Activated CD4-positive, alpha-beta T cell treated with anti-CD3 and anti-CD28 coated beads, Interleukin-2, amount 10 ng/mL, durations not matched to agents 7 days and 5 days (primary cell): ENCODE measurements around the gene CANT1. TPM values are rescaled to one million over a fixed set of nuclear protein-coding genes. Genes with fewer than 3 reads are reported as not detected.
A peak's percentile ranks its signal among the peaks of the same experiment; 100 is the strongest.

ENCODE experiments used
- CTCF ChIA-PET: fragments of 350-600 bp; sonication (Branson Sonifier 250); formaldehyde crosslinking; loops from one replicate; lab custom pipeline; 2021; ENCODE audit warnings: antibody characterized with exemption; lab: Charles Lee
- POLR2A ChIA-PET: fragments of 350-600 bp; sonication (Branson Sonifier 250); formaldehyde crosslinking; loops from one replicate; lab custom pipeline; 2021; ENCODE audit warnings: antibody characterized with exemption; lab: Charles Lee
- DNase-seq: peaks from one replicate; pipeline ENCODE4 v3.0.0-alpha.2; 2020
- H3K27ac Mint-ChIP-seq: one replicate; pipeline ENCODE4 v1.8.0; 2021; ENCODE audit warnings: mild to moderate bottlenecking, moderate library complexity, mixed read lengths
- H3K27me3 Mint-ChIP-seq: one replicate; pipeline ENCODE4 v1.8.0; 2021; ENCODE audit warnings: mixed read lengths
- H3K36me3 Mint-ChIP-seq: one replicate; pipeline ENCODE4 v1.8.0; 2021; ENCODE audit warnings: low read depth, mixed read lengths
- H3K4me1 Mint-ChIP-seq: one replicate; pipeline ENCODE4 v1.8.0; 2021; ENCODE audit warnings: mixed read lengths
- H3K4me3 Mint-ChIP-seq: one replicate; pipeline ENCODE4 v1.8.0; 2021; ENCODE audit warnings: mild to moderate bottlenecking, moderate library complexity, mixed read lengths
- H3K9me3 Mint-ChIP-seq: one replicate; pipeline ENCODE4 v1.8.0; 2021; ENCODE audit warnings: mixed read lengths
- total RNA-seq, 2 experiments: library from RNA; stranded (reverse); gene quantifications; one replicate each; pipeline ENCODE4 v1.2.3, GENCODE V29; 2021

Gene CANT1
- total RNA-seq, 2 experiments from 2014 or later, result 68.1 to 71.5 TPM

- peaks cover 11% of the 10 kb centered on the region for H3K4me1 Mint-ChIP-seq
- H3K9me3 Mint-ChIP-seq, result no peaks in the 10 kb centered on the region
- CTCF ChIA-PET, result interaction anchor here (0.6 kb wide), 1 partner anchor 1494 kb away, joined by 4 read pairs; no protein-coding TSS in a partner anchor
- no peaks in the 10 kb centered on the region for H3K27me3 Mint-ChIP-seq
- H3K36me3 Mint-ChIP-seq, result peaks cover 32% of the 10 kb centered on the region
- H3K4me3 Mint-ChIP-seq, result no peak overlapping the region
- POLR2A ChIA-PET, result no interaction called here
- no peak for DNase-seq
- no peak overlapping the region for H3K27ac Mint-ChIP-seq
These were observed 10.4 kb downstream of the CANT1 start for GRCh38 chr17:78999056-78999768.

- Mint-ChIP-seq H3K27ac (no peak overlapping the region), H3K4me1 (peaks cover 9% of the 10 kb centered on the region), H3K27me3 (no peaks in the 10 kb centered on the region), H3K36me3 (peaks cover 35% of the 10 kb centered on the region), H3K4me3 (no peak overlapping the region), H3K9me3 (no peaks in the 10 kb centered on the region)
- ChIA-PET POLR2A (no interaction called here), CTCF (no interaction called here)
- DNase-seq, result no peak
These were observed 11.1 kb downstream of the CANT1 start for GRCh38 chr17:78998311-78999055.

GRCh38 chr17:78997881-78998280, 11.7 kb downstream of the CANT1 start:
- POLR2A ChIA-PET, result no interaction called here
- Mint-ChIP-seq H3K27me3 (no peaks in the 10 kb centered on the region), H3K9me3 (no peaks in the 10 kb centered on the region), H3K27ac (peak overlapping the region; percentile 41), H3K4me1 (peaks cover 13% of the 10 kb centered on the region), H3K4me3 (no peak overlapping the region), H3K36me3 (peaks cover 39% of the 10 kb centered on the region)
- DNase-seq, result no peak
- CTCF ChIA-PET, result no interaction called here

GRCh38 chr17:78997231-78997741, 12.3 kb downstream of the CANT1 start:
- POLR2A ChIA-PET, result no interaction called here
- H3K4me1 Mint-ChIP-seq, result peaks cover 13% of the 10 kb centered on the region
- H3K9me3 Mint-ChIP-seq, result no peaks in the 10 kb centered on the region
- peaks cover 43% of the 10 kb centered on the region for H3K36me3 Mint-ChIP-seq
- no peak overlapping the region for H3K4me3 Mint-ChIP-seq
- H3K27me3 Mint-ChIP-seq, result no peaks in the 10 kb centered on the region
- H3K27ac Mint-ChIP-seq, result no peak overlapping the region
- DNase-seq, result no peak
- CTCF ChIA-PET, result interaction anchor here (1.0 kb wide), 1 partner anchor 10 kb away, joined by 3 read pairs; no protein-coding TSS in a partner anchor

- Mint-ChIP-seq H3K9me3 (no peaks in the 10 kb centered on the region), H3K27me3 (no peaks in the 10 kb centered on the region), H3K27ac (no peak overlapping the region), H3K4me1 (peaks cover 11% of the 10 kb centered on the region), H3K36me3 (peaks cover 43% of the 10 kb centered on the region), H3K4me3 (no peak overlapping the region)
- DNase-seq, result no peak
- CTCF ChIA-PET, result interaction anchor here (1.0 kb wide), 2 partner anchors 10 to 13 kb away, joined by 3 to 4 read pairs; partner anchors contain the start of gene CANT1
- POLR2A ChIA-PET, result no interaction called here
These were observed 12.8 kb downstream of the CANT1 start for GRCh38 chr17:78996781-78997201.

GRCh38 chr17:78995761-78996451, 13.7 kb downstream of the CANT1 start:
- ChIA-PET POLR2A (interaction anchor here (0.7 kb wide), 1 partner anchor 13 kb away, joined by 3 read pairs; no protein-coding TSS in a partner anchor), CTCF (interaction anchor here (0.8 to 1.5 kb wide), 3 partner anchors 9 to 16 kb away, joined by 3 to 4 read pairs (median 4); partner anchors contain the start of genes CANT1 and LGALS3BP)
- H3K9me3 Mint-ChIP-seq, result no peaks in the 10 kb centered on the region
- peaks cover 7% of the 10 kb centered on the region for H3K4me1 Mint-ChIP-seq
- H3K36me3 Mint-ChIP-seq, result peaks cover 47% of the 10 kb centered on the region
- DNase-seq, result no peak
- no peak overlapping the region for H3K4me3 Mint-ChIP-seq
- H3K27me3 Mint-ChIP-seq, result no peaks in the 10 kb centered on the region
- peak overlapping the region; percentile 25 for H3K27ac Mint-ChIP-seq

- Mint-ChIP-seq H3K4me1 (peaks cover 4% of the 10 kb centered on the region), H3K27me3 (no peaks in the 10 kb centered on the region), H3K9me3 (no peaks in the 10 kb centered on the region), H3K27ac (no peak overlapping the region), H3K4me3 (no peak overlapping the region), H3K36me3 (peaks cover 47% of the 10 kb centered on the region)
- CTCF ChIA-PET, result interaction anchor here (0.8 to 1.5 kb wide), 2 partner anchors 10 to 15 kb away, joined by 3 to 4 read pairs; partner anchors contain the start of gene LGALS3BP
- POLR2A ChIA-PET, result interaction anchor here (0.7 kb wide), 1 partner anchor 13 kb away, joined by 3 read pairs; no protein-coding TSS in a partner anchor
- no peak for DNase-seq
These were observed 14.4 kb downstream of the CANT1 start for GRCh38 chr17:78995022-78995760.

- CTCF ChIA-PET, result interaction anchor here (1.5 kb wide), 1 partner anchor 14 kb away, joined by 4 read pairs; the partner anchor contains the start of gene LGALS3BP
- H3K4me3 Mint-ChIP-seq, result no peak overlapping the region
- H3K9me3 Mint-ChIP-seq, result no peaks in the 10 kb centered on the region
- POLR2A ChIA-PET, result no interaction called here
- DNase-seq, result no peak
- peaks cover 4% of the 10 kb centered on the region for H3K4me1 Mint-ChIP-seq
- no peaks in the 10 kb centered on the region for H3K27me3 Mint-ChIP-seq
- no peak overlapping the region for H3K27ac Mint-ChIP-seq
- peaks cover 45% of the 10 kb centered on the region for H3K36me3 Mint-ChIP-seq
These were observed 15.4 kb downstream of the CANT1 start for GRCh38 chr17:78993981-78994671.

GRCh38 chr17:78993241-78993956, 16.2 kb downstream of the CANT1 start:
- Mint-ChIP-seq H3K4me3 (no peak overlapping the region), H3K27ac (peak overlapping the region; percentile 60), H3K36me3 (peaks cover 44% of the 10 kb centered on the region), H3K4me1 (peaks cover 4% of the 10 kb centered on the region), H3K27me3 (no peaks in the 10 kb centered on the region), H3K9me3 (no peaks in the 10 kb centered on the region)
- ChIA-PET CTCF (no interaction called here), POLR2A (no interaction called here)
- peak; percentile 63 for DNase-seq

GRCh38 chr17:78992542-78993212, 16.9 kb downstream of the CANT1 start:
- Mint-ChIP-seq H3K9me3 (no peaks in the 10 kb centered on the region), H3K36me3 (peaks cover 40% of the 10 kb centered on the region), H3K27ac (peak overlapping the region; percentile 60), H3K4me3 (no peak overlapping the region), H3K27me3 (no peaks in the 10 kb centered on the region), H3K4me1 (peaks cover 4% of the 10 kb centered on the region)
- ChIA-PET POLR2A (no interaction called here), CTCF (interaction anchor here (1.3 kb wide), 1 partner anchor 8 kb away, joined by 3 read pairs; no protein-coding TSS in a partner anchor)
- DNase-seq, result no peak
